ENCODE results near the gene NPHP4. TPM values are rescaled to one million over a fixed set of nuclear protein-coding genes. Genes with fewer than 3 reads are reported as not detected.

NPHP4 gene
- polyA plus RNA-seq, 1 donor (not counting 4 experiments of a cell fraction or from before 2014, with no cell fraction given): 3.7 TPM

GRCh38 chr1:5829414-5829813 lies 162.8 kb downstream of the NPHP4 start:
- Histone ChIP-seq H3K4me1 (ENCODE audit: control insufficient read depth, extremely low read depth, insufficient read depth, low read length) (no peaks in the 10 kb centered on the region), H4K20me1 (ENCODE audit: control insufficient read depth, extremely low read depth, insufficient read depth, low read length) (no peaks in the 10 kb centered on the region), H3K27me3 (ENCODE audit: control insufficient read depth, extremely low read depth, insufficient read depth, low read length) (no peaks in the 10 kb centered on the region), H3K79me2 (ENCODE audit: control insufficient read depth, insufficient read depth, low read length) (no peaks in the 10 kb centered on the region), H3K9me3 (ENCODE audit: control insufficient read depth, low read depth, low read length) (no peaks in the 10 kb centered on the region), H2AFZ (ENCODE audit: control insufficient read depth, low read length) (no peak overlapping the region), H3K27ac (ENCODE audit: control insufficient read depth, insufficient read depth, low read length) (no peak overlapping the region), H3K36me3 (ENCODE audit: control insufficient read depth in 2 of 2, extremely low read depth in 1 of 2, insufficient read depth in 2 of 2, low read length in 2 of 2) (no peaks in the 10 kb centered on the region), H3K4me2 (ENCODE audit: control insufficient read depth, extremely low read depth, insufficient read depth, low read depth, low read length) (no peak overlapping the region), H3K9me1 (ENCODE audit: control insufficient read depth, extremely low read depth, insufficient read depth, low read length) (no peaks in the 10 kb centered on the region), H3K4me3 (ENCODE audit: control insufficient read depth in 2 of 3, extremely low read depth in 1 of 3, insufficient read depth in 2 of 3, low read depth in 1 of 3, low read length in 3 of 3) (no peak overlapping the region), H3K9ac (ENCODE audit: control insufficient read depth, extremely low read depth, insufficient read depth, low read length) (no peak overlapping the region)
- DNase-seq (ENCODE audit: low read depth, low spot score) (no peak), FAIRE-seq (no peak)
- dilution Hi-C loops (cut with MboI; ENCODE audit: extremely low pct_ligation_motif_present, low sequenced_read_pairs): no loop called here
- TF ChIP-seq CTCF (optimal IDR thresholded peaks at IDR 0.05 in 1 of 3, IDR thresholded peaks at IDR 0.05 in 1 of 3, conservative IDR thresholded peaks at IDR 0.05 in 1 of 3; ENCODE audit: extremely low read depth in 1 of 3, insufficient read depth in 2 of 3, low read length in 3 of 3) (no peak), EZH2 (IDR thresholded peaks at IDR 0.05; ENCODE audit: low read length) (no peak)

- Histone ChIP-seq H4K20me1 (ENCODE audit: control insufficient read depth, extremely low read depth, insufficient read depth, low read length) (no peaks in the 10 kb centered on the region), H3K9me3 (ENCODE audit: control insufficient read depth, low read depth, low read length) (no peaks in the 10 kb centered on the region), H3K4me2 (ENCODE audit: control insufficient read depth, extremely low read depth, insufficient read depth, low read depth, low read length) (no peak overlapping the region), H3K36me3 (ENCODE audit: control insufficient read depth in 2 of 2, extremely low read depth in 1 of 2, insufficient read depth in 2 of 2, low read length in 2 of 2) (no peaks in the 10 kb centered on the region), H3K27ac (ENCODE audit: control insufficient read depth, insufficient read depth, low read length) (no peak overlapping the region), H3K4me1 (ENCODE audit: control insufficient read depth, extremely low read depth, insufficient read depth, low read length) (no peaks in the 10 kb centered on the region), H3K79me2 (ENCODE audit: control insufficient read depth, insufficient read depth, low read length) (no peaks in the 10 kb centered on the region), H2AFZ (ENCODE audit: control insufficient read depth, low read length) (no peak overlapping the region), H3K27me3 (ENCODE audit: control insufficient read depth, extremely low read depth, insufficient read depth, low read length) (no peaks in the 10 kb centered on the region), H3K9me1 (ENCODE audit: control insufficient read depth, extremely low read depth, insufficient read depth, low read length) (no peaks in the 10 kb centered on the region), H3K9ac (ENCODE audit: control insufficient read depth, extremely low read depth, insufficient read depth, low read length) (no peak overlapping the region), H3K4me3 (ENCODE audit: control insufficient read depth in 2 of 3, extremely low read depth in 1 of 3, insufficient read depth in 2 of 3, low read depth in 1 of 3, low read length in 3 of 3) (no peak overlapping the region)
- dilution Hi-C loops (cut with MboI; ENCODE audit: extremely low pct_ligation_motif_present, low sequenced_read_pairs): no loop called here
- TF ChIP-seq EZH2 (IDR thresholded peaks at IDR 0.05; ENCODE audit: low read length): no peak
- TF ChIP-seq CTCF (optimal IDR thresholded peaks at IDR 0.05 in 1 of 3, IDR thresholded peaks at IDR 0.05 in 1 of 3, conservative IDR thresholded peaks at IDR 0.05 in 1 of 3; ENCODE audit: extremely low read depth in 1 of 3, insufficient read depth in 2 of 3, low read length in 3 of 3): no peak
- DNase-seq (ENCODE audit: low read depth, low spot score) (no peak), FAIRE-seq (no peak)
These were observed 163.8 kb downstream of the NPHP4 start for GRCh38 chr1:5828308-5828935.
